Measurements from ENCODE around the gene FUCA1.
"Not testable (repeated sequence)": the region's sequence is repeated elsewhere in the genome, so short reads cannot be mapped to it uniquely, and the experiment has no call there.

FUCA1 gene

DNA sequence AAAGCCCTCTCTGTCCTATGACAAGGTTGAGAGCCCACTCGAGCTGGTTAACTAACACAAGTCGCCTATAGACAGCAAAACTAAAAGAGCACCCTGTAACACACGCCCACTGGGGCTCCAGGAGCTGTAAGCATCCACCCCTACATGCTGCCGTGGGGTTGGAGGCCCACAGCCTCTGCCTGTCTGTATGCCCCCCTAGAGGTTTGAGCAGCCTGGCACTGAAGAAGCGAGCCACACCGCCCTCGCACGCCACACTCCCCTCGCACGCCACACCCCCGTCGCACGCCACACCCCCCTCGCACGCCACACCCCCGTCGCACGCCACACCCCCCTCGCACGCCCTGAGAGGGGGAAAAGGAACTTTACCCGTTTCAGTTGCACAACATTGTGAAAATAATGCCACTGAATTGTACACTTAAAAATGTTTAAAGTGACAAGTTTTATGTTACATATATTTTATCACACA lies 29.7 kb downstream of the FUCA1 start:
- DNase-seq (ENCODE audit: low read depth in 2 of 2) = peak; percentile 44 to 57

DNA sequence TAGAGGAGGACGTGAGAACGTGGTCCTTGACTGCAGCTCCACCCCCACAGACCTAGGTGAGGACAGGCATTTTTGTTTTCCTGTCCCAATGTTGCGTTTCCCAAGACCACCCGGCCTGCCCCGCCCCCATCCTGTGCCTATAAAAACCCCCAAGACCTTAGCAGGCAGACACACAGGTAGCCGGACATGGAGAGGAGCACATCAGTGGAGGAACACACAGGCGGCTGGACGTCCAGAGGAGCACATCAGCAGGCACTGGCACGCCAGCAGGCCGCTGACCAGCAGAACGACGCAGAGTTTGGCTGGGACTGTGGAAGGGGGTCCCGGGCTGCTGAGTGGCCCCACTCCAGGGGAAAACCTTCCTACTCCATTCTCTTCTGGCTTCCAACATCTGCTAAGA lies 30.2 kb downstream of the FUCA1 start:
- no peak for DNase-seq (ENCODE audit: low read depth in 2 of 2)

DNA sequence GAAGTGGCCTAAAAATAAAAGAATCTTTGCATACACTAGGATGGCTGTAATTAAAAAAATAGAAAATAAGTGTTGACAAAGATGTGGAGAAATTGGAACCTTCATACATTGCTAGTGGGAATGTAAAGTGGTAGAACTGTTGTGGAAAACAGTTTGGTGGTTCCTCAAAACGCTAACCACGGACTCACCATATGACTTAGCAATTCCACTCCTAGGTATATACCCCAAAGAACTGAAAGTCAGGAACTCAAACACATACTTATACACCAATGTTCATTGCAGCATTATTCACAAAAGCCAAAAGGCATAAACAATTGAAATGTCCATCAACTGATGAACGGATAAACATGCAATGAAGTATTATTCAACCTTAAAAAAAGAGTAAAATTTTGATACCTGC lies 32.1 kb downstream of the FUCA1 start:
- no peak for DNase-seq (ENCODE audit: low read depth in 2 of 2)

DNA sequence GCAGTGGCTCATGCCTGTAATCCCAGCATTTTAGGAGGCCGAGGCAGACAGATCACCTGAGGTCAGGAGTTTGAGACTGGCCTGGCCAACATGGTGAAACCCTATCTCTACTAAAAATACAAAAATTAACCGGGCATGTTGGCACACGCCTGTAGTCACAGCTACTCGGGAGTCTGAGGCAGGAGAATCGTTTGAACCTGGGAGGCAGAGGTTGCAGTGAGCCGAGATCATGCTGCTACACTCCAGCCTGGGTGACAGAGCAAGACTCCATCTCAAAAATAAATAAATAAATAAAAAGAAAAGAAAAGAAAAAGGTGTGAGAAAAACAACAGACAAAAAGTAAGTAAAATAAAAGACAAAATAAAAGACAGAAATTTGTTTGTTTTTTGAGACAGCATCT lies 33.9 kb downstream of the FUCA1 start:
- DNase-seq (ENCODE audit: low read depth in 2 of 2) = not testable (repeated sequence)

DNA sequence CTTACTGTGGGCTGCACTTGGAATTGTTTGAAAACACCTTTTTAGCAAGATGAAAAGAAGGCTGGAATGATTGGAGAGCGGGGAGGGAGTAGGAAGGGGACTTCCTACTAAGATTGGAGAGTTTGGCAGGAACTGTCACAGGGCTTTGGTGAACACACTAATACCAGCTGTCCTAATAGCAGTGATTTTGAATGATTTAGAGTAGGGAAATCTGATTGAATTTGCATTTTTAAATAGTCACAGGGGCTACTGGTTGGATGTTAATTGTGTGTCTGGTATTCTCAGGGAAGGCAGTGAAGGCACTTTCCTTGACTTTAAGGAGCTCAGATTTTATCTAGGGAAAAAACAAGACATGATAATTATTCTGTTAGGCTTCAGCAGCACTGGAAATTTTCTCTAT lies 40.4 kb downstream of the FUCA1 start:
- no peak for DNase-seq (ENCODE audit: low read depth in 2 of 2)

DNA sequence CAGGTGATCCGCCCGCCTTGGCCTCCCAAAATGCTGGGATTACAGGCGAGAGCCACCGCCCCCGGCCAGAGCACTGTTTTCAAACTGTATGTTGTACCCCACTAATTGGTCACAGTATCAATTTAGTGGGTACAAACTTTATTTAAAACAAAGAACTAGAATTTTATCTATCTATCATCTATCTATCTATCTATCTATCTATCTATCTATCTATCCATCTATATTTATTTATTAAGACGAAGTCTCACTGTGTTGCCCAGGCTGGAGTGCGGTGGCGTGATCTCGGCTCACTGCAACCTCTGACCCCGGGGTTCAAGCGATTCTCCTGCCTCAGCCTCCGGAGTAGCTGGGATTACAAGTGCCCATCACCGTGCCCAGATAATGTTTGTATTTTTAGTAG lies 41.5 kb downstream of the FUCA1 start:
- DNase-seq (ENCODE audit: low read depth in 2 of 2) = not testable (repeated sequence)

DNA sequence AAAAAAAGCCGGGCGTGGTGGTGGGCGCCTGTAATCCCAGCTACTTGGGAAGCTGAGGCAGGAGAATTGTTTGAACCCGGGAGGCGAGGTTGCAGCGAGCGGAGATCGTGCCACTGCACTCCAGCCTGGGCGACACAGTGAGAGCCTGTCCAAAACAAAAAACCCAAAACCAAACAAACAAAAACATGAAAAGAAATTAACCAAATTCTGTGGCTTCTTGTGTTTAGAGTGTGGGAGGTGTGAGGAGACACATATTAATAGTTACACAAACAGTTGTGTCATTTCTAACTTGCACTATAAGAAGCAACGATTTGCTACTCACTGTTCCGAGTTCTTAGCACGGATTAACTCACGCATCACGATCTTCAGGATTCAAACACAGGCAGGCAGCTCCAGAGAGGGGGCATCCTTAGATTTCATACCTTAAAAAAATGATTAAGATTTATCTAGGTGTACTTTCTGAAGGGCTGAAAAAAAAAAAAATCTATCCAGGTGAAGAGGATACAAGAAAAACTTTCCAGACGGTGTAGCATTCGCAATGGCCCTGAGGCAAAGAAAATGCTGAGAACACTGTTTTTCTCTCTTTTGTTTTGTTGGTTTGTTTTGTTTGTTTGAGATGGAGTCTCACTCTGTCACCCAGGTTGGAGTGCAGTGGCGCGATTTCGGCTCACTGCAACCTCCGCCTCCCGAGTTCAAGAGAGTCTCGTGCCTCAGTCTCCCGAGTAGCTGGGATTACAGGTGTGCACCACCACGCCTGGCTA lies 42.1 kb downstream of the FUCA1 start:
- no peak for DNase-seq (ENCODE audit: low read depth in 2 of 2)

DNA sequence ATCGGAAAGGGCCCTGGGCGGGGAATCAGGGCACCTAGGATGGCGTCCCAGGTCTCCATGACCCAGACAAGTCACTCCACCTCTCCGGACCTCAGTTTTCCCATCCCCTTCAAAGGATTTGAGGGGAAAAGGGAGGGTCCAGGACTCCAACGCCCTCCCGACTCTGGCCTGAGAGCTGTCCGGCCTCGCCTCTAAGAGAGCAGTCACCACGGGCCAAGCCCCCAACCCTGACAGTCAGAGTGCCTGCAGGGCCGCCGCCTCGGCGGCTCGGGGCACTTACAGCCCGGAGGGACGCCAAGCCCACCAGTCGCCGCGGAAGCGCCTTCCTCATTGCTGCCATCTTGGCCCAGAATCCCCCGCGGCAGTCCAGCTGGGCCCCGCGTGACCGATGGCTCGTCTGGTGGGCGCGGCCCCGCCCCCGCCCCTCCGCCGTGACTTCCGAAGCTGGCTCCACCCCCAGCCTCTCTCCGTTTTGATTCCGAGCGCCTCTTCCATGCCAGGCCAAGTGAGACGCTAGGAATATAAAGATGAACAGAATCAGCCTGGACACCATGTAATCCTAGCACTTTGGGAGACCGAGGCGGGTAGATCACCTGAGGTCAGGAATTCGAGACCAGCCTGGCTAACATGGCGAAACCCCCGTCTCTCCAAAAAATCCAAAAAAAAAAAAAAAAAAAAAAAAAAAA lies 42.9 kb downstream of the FUCA1 start, which contains the start of gene HMGCL:
Gene HMGCL, minus strand, starts transcription at position 354 of the 686 bp plus-strand sequence. Its CDS starts 14 bp downstream, at position 340.
- DNase-seq (ENCODE audit: low read depth in 2 of 2) = peak; percentile 83 to 86

DNA sequence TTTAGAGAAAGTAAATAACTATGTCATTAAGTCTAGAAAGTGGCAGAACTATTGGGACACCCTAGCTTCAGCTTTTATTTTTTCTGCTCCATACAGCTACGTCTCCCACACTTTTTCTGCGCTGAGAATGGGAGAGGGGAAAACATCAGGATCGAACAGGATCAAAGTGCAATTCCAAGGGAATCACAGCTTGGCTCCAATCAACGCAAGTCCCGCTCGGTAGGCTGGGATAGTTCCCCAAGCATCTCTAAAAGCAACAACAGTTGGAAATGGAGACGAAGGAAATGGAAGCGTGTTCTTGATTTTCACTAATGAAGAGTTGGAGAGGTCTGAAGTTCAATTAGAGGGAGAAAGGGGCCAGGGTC lies 43.4 kb downstream of the FUCA1 start:
- DNase-seq (ENCODE audit: low read depth in 2 of 2) = no peak

DNA sequence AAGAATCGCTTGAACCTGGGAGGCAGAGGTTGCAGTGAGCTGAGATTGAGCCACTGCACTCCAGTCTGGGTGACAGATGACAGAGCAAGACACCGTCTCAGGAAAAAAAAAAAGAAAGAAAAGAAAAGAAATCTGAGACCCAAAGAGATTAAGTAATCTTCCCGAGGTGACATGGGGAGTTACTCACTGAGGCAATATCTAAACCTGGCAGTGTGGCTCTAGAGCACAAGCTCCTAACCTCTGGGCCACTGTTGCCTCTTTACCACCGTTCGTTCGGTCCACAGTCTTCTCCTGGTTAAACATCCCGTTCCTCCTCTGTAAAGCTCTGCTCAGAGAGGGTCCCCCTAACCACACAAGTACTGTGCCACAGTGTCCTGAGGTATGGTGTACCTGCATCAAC lies 44.3 kb downstream of the FUCA1 start:
- no peak for DNase-seq (ENCODE audit: low read depth in 2 of 2)

DNA sequence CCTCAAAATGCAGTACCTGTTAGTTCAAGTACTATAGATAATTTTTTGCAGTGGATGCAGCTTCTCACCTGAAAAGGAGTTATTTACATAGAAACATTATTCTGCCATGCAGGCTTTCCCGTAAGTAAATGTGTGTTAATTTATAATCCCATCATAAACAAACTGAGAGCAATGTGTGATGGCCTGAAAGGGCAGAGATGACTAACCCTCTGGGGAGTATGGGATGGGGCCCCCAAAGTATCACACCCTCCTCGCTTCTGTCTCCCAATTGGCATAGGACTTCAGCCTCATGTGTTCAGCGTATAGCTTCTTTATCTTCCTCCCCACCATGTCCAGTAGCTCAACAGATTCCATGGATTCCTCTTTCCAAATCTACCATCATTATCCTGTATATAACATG lies 50.5 kb downstream of the FUCA1 start:
- no peak for DNase-seq (ENCODE audit: low read depth in 2 of 2)

DNA sequence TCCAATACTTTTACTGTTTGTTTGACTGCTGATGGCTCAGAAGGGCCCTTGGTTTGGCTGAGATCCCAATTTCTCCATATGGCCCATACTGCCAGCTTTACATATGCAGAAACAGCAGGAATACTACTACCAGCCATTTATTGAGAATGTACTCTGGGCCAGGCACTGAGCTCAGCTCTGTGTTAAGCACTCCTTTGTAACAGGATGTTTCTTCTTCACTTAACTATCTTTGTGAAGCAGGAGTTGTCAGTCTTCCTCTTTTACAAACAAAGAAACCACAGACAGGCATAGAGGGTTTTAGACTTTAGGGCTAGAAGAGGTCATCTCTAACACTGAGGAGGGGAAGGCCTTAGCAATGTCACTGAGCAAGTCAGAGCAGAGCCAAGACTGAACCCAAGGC lies 51.2 kb downstream of the FUCA1 start:
- no peak for DNase-seq (ENCODE audit: low read depth in 2 of 2)

DNA sequence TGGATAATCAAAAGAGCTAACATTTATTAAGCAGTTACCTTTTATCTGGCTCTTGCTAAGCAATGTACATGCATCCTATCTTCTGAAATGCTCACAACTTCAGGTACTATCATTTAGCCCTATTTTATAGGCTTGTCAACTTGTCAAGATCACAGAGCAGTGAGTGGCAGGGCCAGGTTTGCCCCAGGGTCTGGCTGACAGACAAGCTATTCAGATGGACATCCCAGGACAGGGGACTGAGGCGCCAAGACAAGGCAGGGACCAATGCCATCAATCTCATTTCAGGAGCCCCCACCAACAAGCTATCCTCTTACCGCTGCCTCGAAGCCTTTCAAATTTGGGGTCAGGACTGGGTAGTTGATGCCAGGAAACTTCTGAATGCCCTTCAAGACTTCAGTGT lies 51.7 kb downstream of the FUCA1 start:
- DNase-seq (ENCODE audit: low read depth in 2 of 2) = no peak

DNA sequence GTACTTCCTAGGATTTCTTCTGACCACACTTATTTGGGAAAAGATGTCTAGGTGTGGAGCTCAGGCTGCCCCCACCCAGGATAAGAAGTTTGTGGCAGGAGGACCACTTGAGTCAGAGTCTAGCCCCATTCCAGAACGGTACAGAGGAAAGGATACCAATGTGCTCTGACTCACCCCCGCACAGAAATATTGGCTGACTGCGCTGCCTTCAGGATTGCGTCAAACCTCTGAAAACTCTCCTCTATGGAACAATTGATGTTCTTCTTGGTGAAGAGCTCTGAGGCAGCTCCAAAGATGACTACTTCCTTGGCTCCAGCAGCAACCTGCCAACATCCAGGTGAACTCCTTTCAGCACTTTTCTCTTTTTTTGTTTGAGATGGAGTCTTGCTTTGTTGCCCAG lies 54.1 kb downstream of the FUCA1 start:
- no peak for DNase-seq (ENCODE audit: low read depth in 2 of 2)

DNA sequence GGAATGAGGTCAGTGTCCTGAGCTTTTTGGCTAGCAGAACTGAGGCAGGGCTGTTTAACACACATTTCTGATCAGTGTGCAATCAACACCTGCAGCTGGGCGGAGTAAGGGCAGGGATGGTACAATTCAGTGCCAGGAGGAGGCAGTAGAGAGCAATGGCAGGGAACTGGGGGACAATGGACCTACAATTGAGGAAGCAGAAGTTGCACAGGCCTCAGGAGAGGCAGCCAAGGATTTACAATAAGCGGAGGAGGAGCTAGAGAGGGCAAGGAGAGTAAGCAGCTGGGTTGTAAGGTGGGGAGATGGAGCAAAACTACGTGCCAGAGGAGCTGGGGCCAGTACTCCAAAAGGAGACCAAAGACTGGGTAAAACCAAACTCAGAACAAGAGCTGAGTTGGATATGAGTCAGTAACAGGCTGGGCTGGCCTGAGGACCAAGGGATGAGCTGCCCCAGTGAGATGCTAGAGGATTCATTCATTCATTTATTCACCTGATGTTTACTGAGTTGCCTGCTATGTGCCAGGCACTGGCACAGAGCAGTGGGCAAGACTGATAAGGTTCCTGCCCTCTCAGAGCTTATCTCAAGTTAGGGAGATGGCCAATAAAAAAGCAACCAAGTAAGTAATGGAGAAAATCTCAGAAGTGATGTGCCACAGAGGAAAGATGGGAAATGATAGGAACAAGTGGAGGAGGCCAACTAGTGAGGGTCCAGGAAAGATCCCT lies 57.1 kb downstream of the FUCA1 start:
- no peak for DNase-seq (ENCODE audit: low read depth in 2 of 2)

DNA sequence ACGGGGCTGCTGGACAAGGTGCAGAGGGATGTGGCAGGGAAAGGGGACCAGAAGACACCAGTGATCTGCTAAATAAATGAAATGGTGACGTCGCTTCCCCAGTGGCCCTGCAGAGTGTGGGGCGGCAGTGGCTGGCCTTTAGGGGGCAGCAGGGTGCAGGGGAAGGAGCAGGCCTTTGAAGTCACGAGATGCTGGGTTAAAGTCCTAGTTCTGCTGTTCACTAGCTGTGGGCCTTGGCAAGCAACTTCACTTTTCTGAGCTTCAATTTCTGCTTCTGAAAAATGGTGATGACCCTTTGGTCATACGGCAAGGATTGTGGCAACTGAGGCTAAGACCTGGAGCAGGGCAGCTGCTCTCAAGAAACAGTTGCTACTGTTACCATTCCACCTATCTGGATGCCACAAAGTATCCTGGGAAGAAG lies 58.3 kb downstream of the FUCA1 start:
- peak; percentile 65 to 69 for DNase-seq (ENCODE audit: low read depth in 2 of 2)

DNA sequence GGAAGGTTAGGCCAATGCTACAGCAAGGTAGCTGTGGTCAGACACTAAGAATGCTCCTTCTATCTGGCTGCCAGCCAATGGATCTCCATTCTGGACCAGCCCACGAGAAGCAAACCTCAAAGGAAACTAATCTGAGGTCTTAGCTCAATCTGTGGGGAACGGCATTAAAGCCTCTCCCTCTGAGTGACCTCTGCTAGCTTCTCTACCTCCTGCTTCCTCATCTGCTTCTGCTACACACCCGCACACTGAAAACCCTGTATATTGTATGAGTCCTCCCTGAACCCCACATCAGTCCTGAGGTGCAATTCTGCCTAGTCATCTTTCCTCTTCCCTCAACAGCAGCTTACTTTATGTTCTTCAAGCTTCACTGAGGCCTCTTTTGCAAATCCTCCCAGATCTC lies 60.6 kb downstream of the FUCA1 start:
- no peak for DNase-seq (ENCODE audit: low read depth in 2 of 2)

DNA sequence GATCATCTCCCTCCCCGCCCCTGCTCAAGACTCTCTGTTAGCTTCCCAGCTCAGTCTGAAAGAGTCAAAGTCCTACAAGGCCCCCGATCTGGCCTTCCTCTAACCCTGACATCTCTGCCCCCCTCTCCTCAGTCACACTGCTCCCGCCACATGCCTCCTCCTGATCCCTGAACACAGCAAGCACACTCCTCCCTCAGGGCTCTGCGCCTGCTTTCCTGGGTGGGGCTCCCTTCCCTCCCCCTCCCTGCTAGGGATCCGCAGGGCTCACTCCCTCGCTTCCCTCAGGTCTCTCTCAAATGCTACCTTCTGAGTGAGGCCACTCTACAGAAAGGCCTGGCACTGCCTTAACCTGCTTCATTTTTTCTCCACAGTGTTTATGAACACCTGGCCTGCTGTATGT lies 61.8 kb downstream of the FUCA1 start:
- no peak for DNase-seq (ENCODE audit: low read depth in 2 of 2)

DNA sequence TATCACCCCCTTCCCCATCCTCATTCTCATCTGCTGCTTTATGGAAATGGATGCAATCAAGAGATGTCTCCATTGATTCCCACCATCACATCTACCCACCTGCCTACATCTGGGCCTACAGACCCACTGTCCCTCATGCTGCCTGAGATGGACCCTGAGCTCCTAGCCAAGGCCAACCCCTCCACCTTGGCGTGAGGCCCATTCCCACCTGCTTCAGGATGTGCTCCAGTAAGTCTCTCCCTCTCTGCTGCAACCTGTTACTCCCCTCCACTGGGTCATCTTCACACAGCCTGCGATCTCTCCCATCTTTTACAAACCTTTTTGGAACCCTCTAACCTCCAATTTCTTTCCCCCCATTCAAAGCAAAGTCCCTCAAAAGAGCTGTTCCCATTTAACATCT lies 63.1 kb downstream of the FUCA1 start:
- no peak for DNase-seq (ENCODE audit: low read depth in 2 of 2)

DNA sequence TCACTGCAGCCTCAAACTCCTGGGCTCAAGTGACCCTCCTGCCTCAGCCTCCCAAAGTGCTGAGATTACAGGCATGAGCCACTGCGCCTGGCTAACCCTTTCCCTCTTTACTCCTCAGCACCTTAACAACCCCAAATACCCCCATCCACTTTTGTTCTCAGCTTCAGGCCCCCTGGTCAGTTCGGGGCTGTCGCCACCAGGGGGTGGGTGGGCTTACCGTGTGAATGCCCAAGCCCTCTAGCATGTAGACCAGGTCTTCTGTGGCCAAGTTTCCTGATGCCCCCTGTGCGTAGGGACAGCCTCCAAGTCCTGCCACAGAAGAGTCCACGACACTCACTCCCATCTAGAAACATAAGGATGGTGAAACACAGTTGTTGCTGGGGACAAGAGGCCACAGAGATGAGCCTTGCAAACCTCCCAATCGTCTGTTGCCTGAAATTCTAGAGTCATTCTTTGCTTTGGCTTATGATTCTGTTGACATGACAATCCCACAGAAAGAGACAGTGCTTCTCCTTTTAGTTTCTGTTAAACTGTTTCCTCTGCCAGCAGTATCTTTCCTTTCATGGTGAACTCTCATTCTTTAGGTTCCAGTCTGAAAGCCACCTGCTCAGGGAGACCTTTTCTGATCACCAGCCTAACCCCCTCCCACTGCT lies 63.8 kb downstream of the FUCA1 start:
- no peak for DNase-seq (ENCODE audit: low read depth in 2 of 2)

DNA sequence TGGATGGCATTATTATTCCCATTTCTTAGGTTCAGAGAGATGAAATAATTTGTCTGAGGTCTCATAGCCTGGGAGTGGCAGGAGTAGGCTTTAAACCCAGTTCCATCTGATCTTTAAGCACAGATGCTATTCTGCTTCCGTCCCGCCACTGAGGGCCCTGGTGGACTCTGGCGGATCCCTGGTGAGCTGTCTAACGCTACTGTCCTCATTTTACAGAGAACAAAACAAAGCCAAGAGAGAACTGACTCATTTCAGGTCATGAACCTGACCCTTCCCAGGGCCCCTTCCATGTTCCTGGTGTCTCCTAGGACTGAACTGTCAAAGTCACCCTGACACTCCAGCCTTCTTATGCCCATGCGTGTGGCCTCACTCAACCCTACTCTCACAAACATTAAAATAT lies 64.4 kb downstream of the FUCA1 start:
- no peak for DNase-seq (ENCODE audit: low read depth in 2 of 2)

DNA sequence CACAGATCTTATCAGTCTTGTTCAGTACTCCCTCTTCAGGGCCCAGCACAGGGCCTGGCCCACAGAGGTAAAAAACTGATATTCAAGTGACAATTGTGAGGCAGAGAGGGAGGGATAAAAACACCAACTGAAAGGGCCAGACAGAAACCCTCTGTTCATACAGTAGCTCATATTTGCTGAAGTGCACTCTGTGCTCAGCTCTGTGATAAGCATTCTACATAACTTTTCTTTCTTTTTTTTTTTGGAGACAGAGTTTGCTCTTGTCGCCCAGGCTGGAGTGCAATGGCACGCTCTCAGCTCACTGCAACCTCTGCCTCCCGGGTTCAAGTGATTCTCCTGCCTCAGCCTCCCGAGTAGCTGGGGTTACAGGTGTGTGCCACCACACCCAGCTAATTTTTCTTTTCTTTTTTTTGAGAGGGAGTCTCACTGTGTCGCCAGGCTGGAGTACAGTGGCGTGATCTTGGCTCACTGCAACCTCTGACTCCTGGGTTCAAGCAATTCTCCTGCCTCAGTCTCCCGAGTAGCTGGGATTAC lies 65.2 kb downstream of the FUCA1 start:
- DNase-seq (ENCODE audit: low read depth in 2 of 2) = not testable (repeated sequence)
